Measurements from ENCODE around the gene KCNG2. TPM values are rescaled to one million over a fixed set of nuclear protein-coding genes. Genes with fewer than 3 reads are reported as not detected.

Gene KCNG2
- total and polyA plus RNA-seq, 2 of the 4 experiments (the other 2 are of a cell fraction) = not detected

- peaks cover 30% of the 10 kb centered on the region for H3K27me3 ChIP-seq (ENCODE audit: control insufficient read depth, insufficient read depth, low read length)
- dilution Hi-C loops (cut with HindIII; ENCODE audit: low sequenced_read_pairs, unreplicated experiment) (no loop called here), intact Hi-C loops (cut with micrococcal nuclease) (no loop called here), in situ Hi-C loops (cut with MboI; ENCODE audit: low sequenced_read_pairs) (no loop called here)
- ChIA-PET CTCF (no interaction called here), POLR2A (ENCODE audit: unreplicated experiment) (no interaction called here)
- no peak overlapping the region for H3K23ac ChIP-seq (ENCODE audit: low read depth, low read length)
- no peak overlapping the region for H2AK5ac ChIP-seq (ENCODE audit: low read depth, low read length)
- no peak overlapping the region for H2BK20ac ChIP-seq (ENCODE audit: low read depth, low read length)
- H2AK9ac ChIP-seq (replicated peaks; ENCODE audit: low read depth, low read length, poor library complexity) = no peak overlapping the region
- WGBS, 2 experiments (ENCODE audit: extremely low coverage in 2 of 2, insufficient read length in 1 of 2) = 95% methylated on average over 9 of the region's 18 CpGs; no CpG with 5 or more reads in 1 of the 2 experiments
- no peak overlapping the region for H3K9ac ChIP-seq (ENCODE audit: low read depth, low read length)
- H3K4me2 ChIP-seq (ENCODE audit: low read depth, low read length) = no peak overlapping the region
- H3K14ac ChIP-seq (replicated peaks; ENCODE audit: low read depth, low read length) = no peak overlapping the region
- no peak overlapping the region for H2BK120ac ChIP-seq (ENCODE audit: low read depth, low read length)
- H2BK5ac ChIP-seq (ENCODE audit: low read depth, low read length, poor library complexity, severe bottlenecking) = no peak overlapping the region
- H4K8ac ChIP-seq (ENCODE audit: low read depth in 2 of 2, low read length in 2 of 2) = no peak overlapping the region
- H4K91ac ChIP-seq (ENCODE audit: insufficient read depth, low read depth, low read length) = no peak overlapping the region
- no peaks in the 10 kb centered on the region for H3K36me3 ChIP-seq (ENCODE audit: control insufficient read depth, insufficient read depth, low read length)
- no TSS peak for BruUV-seq (replicated peaks)
- no peak for DNase-seq
- no peak overlapping the region for H2AFZ ChIP-seq (replicated peaks; ENCODE audit: low read length, poor library complexity)
- H3K4me1 ChIP-seq (ENCODE audit: control insufficient read depth, insufficient read depth, low read length) = no peaks in the 10 kb centered on the region
- no peaks in the 10 kb centered on the region for H4K20me1 ChIP-seq (ENCODE audit: insufficient read depth, low read length)
- TF ChIP-seq MXI1 (IDR thresholded peaks at IDR 0.05; ENCODE audit: borderline replicate concordance, low read depth, low read length) (no peak), MAZ (IDR thresholded peaks at IDR 0.05; ENCODE audit: borderline replicate concordance, low read depth, low read length) (no peak), NFE2L2 (IDR thresholded peaks at IDR 0.05; ENCODE audit: low read depth, low read length) (no peak), CTCF (conservative IDR thresholded peaks at IDR 0.05; ENCODE audit: low read depth, low read length) (no peak), SMC3 (IDR thresholded peaks at IDR 0.05; ENCODE audit: low read depth, low read length) (no peak), ELK1 (IDR thresholded peaks at IDR 0.05; ENCODE audit: borderline replicate concordance, low read depth, low read length) (no peak), CEBPB (IDR thresholded peaks at IDR 0.05; ENCODE audit: low read depth, low read length) (no peak)
- peaks cover 5% of the 10 kb centered on the region; the same call in 1 of the 2 replicates for H3K9me3 ChIP-seq (ENCODE audit: control insufficient read depth, insufficient read depth, low read length)
- no peak overlapping the region for H3K4ac ChIP-seq (ENCODE audit: low read depth, low read length)
- no peaks in the 10 kb centered on the region for H3K9me1 ChIP-seq (ENCODE audit: insufficient read depth, low read length)
- H2BK15ac ChIP-seq (ENCODE audit: low read depth, low read length) = no peak overlapping the region
- no peak overlapping the region for H4K5ac ChIP-seq (ENCODE audit: low read depth, low read length)
- no peaks in the 10 kb centered on the region for H3K79me1 ChIP-seq (ENCODE audit: low read depth in 1 of 2, low read length in 2 of 2)
- H3K4me3 ChIP-seq (ENCODE audit: insufficient read depth, low read depth, low read length) = no peak overlapping the region
- no peak overlapping the region for H3K27ac ChIP-seq (ENCODE audit: insufficient read depth, low read length)
- no peak for ATAC-seq (ENCODE audit: low read depth)
- H3K18ac ChIP-seq (ENCODE audit: low read depth, low read length) = no peak overlapping the region
- H3K56ac ChIP-seq (ENCODE audit: extremely low read depth, insufficient read depth, low read length) = no peak overlapping the region
Observed at GRCh38 chr18:79779700-79780190, 18.0 kb upstream of the KCNG2 start.

All from IMR-90 (cell line).